ENCODE measurements around the gene SP2. TPM values are rescaled to one million over a fixed set of nuclear protein-coding genes. Genes with fewer than 3 reads are reported as not detected.

SP2 gene
- total and polyA plus RNA-seq, 2 of the 13 experiments (the other 11 are each of a cell fraction or from before 2014, with no cell fraction given) = 1.4 to 4.8 TPM

DNA sequence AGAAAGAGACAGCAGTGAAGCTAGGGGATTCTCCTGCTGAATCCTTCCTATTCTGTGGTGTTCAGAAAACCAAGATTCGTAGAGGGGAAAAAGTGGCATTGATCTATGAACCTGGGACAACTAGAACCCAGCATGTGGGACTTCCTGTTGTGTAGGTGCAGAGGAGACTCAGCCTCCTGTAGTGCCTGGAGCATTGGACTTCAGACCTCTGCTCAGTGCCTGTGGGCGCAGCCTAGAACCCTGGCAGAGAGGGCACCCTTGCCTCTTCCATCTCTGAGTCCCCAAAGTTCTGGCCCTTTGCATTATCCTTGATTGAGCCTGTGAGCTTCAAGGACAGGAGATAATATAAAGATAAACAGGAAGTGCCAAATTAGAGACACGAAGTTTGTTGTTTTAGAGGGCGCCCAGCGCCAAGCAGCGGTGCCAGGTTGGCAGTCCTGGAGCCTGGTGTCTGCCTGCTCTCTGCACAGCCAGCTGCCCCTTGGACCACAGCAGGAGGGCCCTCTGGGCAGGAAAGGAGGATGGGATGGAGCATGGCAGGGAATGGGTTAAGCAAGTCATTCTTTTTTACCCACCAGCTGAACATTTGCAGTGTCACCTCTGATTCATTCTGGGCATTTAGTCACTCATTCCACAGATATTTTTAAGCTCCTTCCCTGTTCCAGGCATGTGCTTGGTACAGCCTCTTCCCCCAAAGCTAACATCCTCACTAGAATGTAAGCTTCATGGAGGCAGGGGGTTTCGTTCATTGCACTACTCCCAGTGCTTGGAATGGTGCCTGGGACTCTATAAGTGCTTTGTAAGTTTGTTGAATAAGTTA, 33.2 kb upstream of the SP2 start (continued):
- TF ChIP-seq, protein P1, sequence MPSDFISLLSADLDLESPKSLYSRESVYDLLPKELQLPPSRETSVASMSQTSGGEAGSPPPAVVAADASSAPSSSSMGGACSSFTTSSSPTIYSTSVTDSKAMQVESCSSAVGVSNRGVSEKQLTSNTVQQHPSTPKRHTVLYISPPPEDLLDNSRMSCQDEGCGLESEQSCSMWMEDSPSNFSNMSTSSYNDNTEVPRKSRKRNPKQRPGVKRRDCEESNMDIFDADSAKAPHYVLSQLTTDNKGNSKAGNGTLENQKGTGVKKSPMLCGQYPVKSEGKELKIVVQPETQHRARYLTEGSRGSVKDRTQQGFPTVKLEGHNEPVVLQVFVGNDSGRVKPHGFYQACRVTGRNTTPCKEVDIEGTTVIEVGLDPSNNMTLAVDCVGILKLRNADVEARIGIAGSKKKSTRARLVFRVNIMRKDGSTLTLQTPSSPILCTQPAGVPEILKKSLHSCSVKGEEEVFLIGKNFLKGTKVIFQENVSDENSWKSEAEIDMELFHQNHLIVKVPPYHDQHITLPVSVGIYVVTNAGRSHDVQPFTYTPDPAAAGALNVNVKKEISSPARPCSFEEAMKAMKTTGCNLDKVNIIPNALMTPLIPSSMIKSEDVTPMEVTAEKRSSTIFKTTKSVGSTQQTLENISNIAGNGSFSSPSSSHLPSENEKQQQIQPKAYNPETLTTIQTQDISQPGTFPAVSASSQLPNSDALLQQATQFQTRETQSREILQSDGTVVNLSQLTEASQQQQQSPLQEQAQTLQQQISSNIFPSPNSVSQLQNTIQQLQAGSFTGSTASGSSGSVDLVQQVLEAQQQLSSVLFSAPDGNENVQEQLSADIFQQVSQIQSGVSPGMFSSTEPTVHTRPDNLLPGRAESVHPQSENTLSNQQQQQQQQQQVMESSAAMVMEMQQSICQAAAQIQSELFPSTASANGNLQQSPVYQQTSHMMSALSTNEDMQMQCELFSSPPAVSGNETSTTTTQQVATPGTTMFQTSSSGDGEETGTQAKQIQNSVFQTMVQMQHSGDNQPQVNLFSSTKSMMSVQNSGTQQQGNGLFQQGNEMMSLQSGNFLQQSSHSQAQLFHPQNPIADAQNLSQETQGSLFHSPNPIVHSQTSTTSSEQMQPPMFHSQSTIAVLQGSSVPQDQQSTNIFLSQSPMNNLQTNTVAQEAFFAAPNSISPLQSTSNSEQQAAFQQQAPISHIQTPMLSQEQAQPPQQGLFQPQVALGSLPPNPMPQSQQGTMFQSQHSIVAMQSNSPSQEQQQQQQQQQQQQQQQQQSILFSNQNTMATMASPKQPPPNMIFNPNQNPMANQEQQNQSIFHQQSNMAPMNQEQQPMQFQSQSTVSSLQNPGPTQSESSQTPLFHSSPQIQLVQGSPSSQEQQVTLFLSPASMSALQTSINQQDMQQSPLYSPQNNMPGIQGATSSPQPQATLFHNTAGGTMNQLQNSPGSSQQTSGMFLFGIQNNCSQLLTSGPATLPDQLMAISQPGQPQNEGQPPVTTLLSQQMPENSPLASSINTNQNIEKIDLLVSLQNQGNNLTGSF (CRISPR knock-in tag; IDR thresholded peaks at IDR 0.05) = no peak
- TF ChIP-seq PCBP2 (optimal IDR thresholded peaks at IDR 0.05; ENCODE audit: low read depth, low read length, poor library complexity, severe bottlenecking) = no peak
- TF ChIP-seq, protein P2, sequence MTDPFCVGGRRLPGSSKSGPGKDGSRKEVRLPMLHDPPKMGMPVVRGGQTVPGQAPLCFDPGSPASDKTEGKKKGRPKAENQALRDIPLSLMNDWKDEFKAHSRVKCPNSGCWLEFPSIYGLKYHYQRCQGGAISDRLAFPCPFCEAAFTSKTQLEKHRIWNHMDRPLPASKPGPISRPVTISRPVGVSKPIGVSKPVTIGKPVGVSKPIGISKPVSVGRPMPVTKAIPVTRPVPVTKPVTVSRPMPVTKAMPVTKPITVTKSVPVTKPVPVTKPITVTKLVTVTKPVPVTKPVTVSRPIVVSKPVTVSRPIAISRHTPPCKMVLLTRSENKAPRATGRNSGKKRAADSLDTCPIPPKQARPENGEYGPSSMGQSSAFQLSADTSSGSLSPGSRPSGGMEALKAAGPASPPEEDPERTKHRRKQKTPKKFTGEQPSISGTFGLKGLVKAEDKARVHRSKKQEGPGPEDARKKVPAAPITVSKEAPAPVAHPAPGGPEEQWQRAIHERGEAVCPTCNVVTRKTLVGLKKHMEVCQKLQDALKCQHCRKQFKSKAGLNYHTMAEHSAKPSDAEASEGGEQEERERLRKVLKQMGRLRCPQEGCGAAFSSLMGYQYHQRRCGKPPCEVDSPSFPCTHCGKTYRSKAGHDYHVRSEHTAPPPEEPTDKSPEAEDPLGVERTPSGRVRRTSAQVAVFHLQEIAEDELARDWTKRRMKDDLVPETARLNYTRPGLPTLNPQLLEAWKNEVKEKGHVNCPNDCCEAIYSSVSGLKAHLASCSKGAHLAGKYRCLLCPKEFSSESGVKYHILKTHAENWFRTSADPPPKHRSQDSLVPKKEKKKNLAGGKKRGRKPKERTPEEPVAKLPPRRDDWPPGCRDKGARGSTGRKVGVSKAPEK (CRISPR knock-in tag; IDR thresholded peaks at IDR 0.05; ENCODE audit: borderline replicate concordance) = no peak
- no peak for TF ChIP-seq KDM5B (CRISPR knock-in tag; IDR thresholded peaks at IDR 0.05; ENCODE audit: borderline replicate concordance)
- no peak for TF ChIP-seq ZNF430 (CRISPR knock-in tag; IDR thresholded peaks at IDR 0.05)
- TF ChIP-seq, protein P3, sequence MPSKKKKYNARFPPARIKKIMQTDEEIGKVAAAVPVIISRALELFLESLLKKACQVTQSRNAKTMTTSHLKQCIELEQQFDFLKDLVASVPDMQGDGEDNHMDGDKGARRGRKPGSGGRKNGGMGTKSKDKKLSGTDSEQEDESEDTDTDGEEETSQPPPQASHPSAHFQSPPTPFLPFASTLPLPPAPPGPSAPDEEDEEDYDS (CRISPR knock-in tag; IDR thresholded peaks at IDR 0.05) = no peak
- no peak for TF ChIP-seq FOXP1 (IDR thresholded peaks at IDR 0.05)
- 0 out of 2 replicates have a peak, but pooled peaks have one; percentile 12 for TF ChIP-seq FOXP1 (CRISPR knock-in tag; IDR thresholded peaks at IDR 0.05)
- TF ChIP-seq ZNF296 (CRISPR knock-in tag; conservative IDR thresholded peaks at IDR 0.05) = no peak
- no peak for TF ChIP-seq KDM5A (IDR thresholded peaks at IDR 0.05; ENCODE audit: borderline replicate concordance, low read length)
- no peak for TF ChIP-seq HCFC1 (IDR thresholded peaks at IDR 0.05; ENCODE audit: low read depth, low read length)
- TF ChIP-seq ZNF558 (CRISPR knock-in tag; IDR thresholded peaks at IDR 0.05; ENCODE audit: borderline replicate concordance) = no peak
- TF ChIP-seq ZNF431 (CRISPR knock-in tag; IDR thresholded peaks at IDR 0.05; ENCODE audit: borderline replicate concordance, low read depth) = no peak
- no peak for TF ChIP-seq KLF6 (CRISPR knock-in tag; IDR thresholded peaks at IDR 0.05)
- TF ChIP-seq, protein P4, sequence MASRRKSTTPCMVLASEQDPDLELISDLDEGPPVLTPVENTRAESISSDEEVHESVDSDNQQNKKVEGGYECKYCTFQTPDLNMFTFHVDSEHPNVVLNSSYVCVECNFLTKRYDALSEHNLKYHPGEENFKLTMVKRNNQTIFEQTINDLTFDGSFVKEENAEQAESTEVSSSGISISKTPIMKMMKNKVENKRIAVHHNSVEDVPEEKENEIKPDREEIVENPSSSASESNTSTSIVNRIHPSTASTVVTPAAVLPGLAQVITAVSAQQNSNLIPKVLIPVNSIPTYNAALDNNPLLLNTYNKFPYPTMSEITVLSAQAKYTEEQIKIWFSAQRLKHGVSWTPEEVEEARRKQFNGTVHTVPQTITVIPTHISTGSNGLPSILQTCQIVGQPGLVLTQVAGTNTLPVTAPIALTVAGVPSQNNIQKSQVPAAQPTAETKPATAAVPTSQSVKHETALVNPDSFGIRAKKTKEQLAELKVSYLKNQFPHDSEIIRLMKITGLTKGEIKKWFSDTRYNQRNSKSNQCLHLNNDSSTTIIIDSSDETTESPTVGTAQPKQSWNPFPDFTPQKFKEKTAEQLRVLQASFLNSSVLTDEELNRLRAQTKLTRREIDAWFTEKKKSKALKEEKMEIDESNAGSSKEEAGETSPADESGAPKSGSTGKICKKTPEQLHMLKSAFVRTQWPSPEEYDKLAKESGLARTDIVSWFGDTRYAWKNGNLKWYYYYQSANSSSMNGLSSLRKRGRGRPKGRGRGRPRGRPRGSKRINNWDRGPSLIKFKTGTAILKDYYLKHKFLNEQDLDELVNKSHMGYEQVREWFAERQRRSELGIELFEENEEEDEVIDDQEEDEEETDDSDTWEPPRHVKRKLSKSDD (CRISPR knock-in tag; IDR thresholded peaks at IDR 0.05; ENCODE audit: low read depth) = no peak
- no peak for TF ChIP-seq ZNF792 (CRISPR knock-in tag; IDR thresholded peaks at IDR 0.05)
- peak; percentile 24; the same call in 1 of the 2 replicates for TF ChIP-seq FOSL2 (CRISPR knock-in tag; IDR thresholded peaks at IDR 0.05)

Data from HepG2 (cell line).